ENCODE results near the gene DNAL1. TPM values are rescaled to one million over a fixed set of nuclear protein-coding genes. Genes with fewer than 3 reads are reported as not detected.

Gene DNAL1
- total and polyA plus RNA-seq, 10 of the 15 experiments (the other 5 are each of a cell fraction or from before 2014, with no cell fraction given): 2.4 to 18.2 (median 7.4) TPM

- TF ChIP-seq GABPA (IDR thresholded peaks at IDR 0.05; ENCODE audit: low read depth) (peak; percentile 69), SUPT20H (IDR thresholded peaks at IDR 0.05; ENCODE audit: borderline replicate concordance, control insufficient read depth, low read depth, low read length) (no peak), NBN (IDR thresholded peaks at IDR 0.05) (0 out of 2 replicates have a peak, but pooled peaks have one; percentile 64), CHD2 (IDR thresholded peaks at IDR 0.05; ENCODE audit: borderline replicate concordance, low read depth, low read length) (no peak; the same call in 1 of the 2 replicates), TCF3 (IDR thresholded peaks at IDR 0.05; ENCODE audit: borderline replicate concordance, insufficient read depth, low read depth, low read length) (0 out of 2 replicates have a peak, but pooled peaks have one; percentile 53), GATAD2B (conservative IDR thresholded peaks at IDR 0.05; ENCODE audit: low read depth) (peak; percentile 53; the same call in 1 of the 2 replicates), NFXL1 (IDR thresholded peaks at IDR 0.05; ENCODE audit: borderline replicate concordance) (no peak), SREBF1 (IDR thresholded peaks at IDR 0.05; ENCODE audit: low read length) (no peak), SMC3 (IDR thresholded peaks at IDR 0.05; ENCODE audit: borderline replicate concordance, low read length) (no peak), ZBED1 (IDR thresholded peaks at IDR 0.05; ENCODE audit: borderline replicate concordance) (peak; percentile 54), KDM1A (IDR thresholded peaks at IDR 0.05; ENCODE audit: borderline replicate concordance) (no peak), EZH2 (IDR thresholded peaks at IDR 0.05; ENCODE audit: borderline replicate concordance, control insufficient read depth, low read depth, low read length) (0 out of 2 replicates have a peak, but pooled peaks have one; percentile 32), JUND (IDR thresholded peaks at IDR 0.05; ENCODE audit: low read depth, low read length) (peak; percentile 84), SP1 (IDR thresholded peaks at IDR 0.05; ENCODE audit: low read depth, low read length) (peak; percentile 70)
These were observed 51.9 kb downstream of the DNAL1 start (continued) for GRCh38 chr14:73696466-73697400.

Measured in GM12878 (cell line).